GM18861 (cell line): ENCODE data around the gene ZCCHC10.
A peak's percentile ranks its signal among the peaks of the same experiment; 100 is the strongest.
"Not testable (repeated sequence)": the region's sequence is repeated elsewhere in the genome, so short reads cannot be mapped to it uniquely, and the experiment has no call there.

Source experiments
- ATAC-seq: cut with Tn5 transposase; IDR thresholded peaks from one replicate; pipeline ENCODE4 v1.9.1; 2021; ENCODE audit not compliant: unreplicated experiment

The ZCCHC10 gene

GRCh38 chr5:133041910-133042309 lies 15.6 kb upstream of the ZCCHC10 start:
- ATAC-seq, result no peak

GRCh38 chr5:133041157-133041784 lies 14.9 kb upstream of the ZCCHC10 start:
- no peak for ATAC-seq

DNA sequence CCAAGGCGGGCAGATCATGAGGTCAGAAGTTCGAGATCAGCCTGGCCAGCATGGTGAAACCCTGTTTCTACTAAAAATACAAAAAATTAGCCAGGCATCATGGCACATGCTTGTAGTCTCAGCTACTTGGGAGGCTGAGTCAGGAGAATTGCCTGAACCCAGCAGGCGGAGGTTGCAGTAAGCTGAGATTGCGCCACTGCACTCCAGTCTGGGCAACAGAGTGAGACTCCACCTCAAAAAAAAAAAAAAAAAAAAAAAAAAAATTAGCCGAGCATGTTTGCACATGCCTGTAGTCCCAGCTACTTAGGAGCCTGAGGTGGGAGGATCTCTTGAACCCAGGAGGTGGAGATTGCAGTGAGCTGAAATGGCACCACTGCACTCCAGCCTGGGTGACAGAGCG lies 10.3 kb upstream of the ZCCHC10 start:
- ATAC-seq, result not testable (repeated sequence)

DNA sequence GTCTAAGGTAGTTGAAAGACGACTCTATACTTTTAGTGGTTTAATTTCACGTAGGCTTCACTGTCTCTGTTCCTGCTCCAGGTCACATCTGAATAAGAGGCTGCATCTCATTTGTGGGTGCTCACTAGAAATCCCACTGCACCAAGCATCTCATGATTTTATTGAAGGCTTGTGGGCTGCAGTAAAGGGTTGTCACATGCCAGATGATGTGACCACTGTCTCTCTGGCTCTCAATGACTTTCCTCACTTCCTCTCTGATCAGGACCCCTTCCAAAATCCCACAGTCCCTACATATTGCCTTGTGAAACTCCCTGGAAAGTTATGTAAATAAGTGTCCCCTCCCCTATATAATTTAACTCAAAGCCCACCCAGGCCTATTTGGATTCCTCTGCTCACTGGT lies 8.9 kb upstream of the ZCCHC10 start:
- ATAC-seq, result no peak

DNA sequence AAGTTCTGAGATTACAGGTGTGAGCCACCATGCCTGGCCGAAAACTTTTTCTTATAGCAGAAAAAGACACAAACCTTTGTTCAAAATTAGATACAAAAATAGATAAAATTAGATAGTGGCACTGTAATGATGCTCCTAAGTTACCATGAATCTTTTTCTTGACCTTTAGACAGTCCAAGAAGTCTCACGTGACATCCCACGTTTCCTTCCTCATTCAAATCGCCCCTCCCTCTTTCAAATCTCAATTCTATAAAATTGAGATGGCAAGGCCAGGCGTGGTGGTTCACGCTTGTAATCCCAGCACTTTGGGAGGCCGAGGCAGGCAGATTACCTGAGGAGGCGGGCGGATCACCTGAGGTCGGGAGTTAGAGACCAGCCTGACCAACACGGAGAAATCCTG lies 7.7 kb upstream of the ZCCHC10 start:
- no peak for ATAC-seq

DNA sequence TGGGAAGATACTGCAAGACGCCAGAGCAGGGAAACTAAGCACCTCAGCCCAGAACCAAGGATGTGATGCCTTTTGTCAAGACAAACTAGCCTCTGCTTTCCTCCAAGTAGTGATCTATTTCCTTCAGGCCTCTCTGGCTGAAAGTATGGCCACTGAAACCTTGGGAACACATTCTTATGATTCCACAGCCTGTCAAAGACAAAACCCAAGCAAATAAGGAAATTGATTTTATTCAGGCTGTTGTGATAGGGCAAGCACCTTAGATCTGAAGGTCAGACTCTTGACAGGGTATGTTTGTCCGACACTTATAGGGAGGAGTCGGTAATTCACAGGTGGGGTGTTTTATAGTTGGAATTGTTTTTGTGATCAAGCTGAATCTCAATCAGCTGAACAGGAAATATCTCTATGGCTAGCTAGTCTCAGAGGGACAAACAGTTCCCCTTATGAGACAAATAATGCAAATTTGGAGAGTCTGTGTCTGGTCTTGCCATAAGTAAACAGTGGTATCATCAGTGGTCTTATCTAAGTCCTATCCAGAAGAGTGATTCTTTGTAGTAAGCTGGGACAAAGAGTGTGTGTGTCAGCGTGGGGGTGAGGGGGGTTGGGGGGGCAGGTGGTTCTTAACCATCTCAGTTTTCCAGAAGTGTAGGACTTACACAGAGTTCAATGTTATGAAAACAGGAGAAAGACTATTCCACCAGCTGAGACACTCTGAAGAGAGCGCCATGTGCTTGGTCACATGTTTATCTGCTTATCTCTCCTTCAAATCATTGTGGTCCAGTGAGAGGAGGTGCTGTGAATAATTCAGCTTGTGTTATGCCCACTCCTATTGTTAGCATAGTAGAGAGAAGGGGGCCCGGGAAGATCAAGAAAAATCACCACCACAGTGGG lies 6.7 kb upstream of the ZCCHC10 start:
- peak; percentile 75 for ATAC-seq

GRCh38 chr5:133030343-133031005 lies 4.1 kb upstream of the ZCCHC10 start:
- ATAC-seq, result no peak

DNA sequence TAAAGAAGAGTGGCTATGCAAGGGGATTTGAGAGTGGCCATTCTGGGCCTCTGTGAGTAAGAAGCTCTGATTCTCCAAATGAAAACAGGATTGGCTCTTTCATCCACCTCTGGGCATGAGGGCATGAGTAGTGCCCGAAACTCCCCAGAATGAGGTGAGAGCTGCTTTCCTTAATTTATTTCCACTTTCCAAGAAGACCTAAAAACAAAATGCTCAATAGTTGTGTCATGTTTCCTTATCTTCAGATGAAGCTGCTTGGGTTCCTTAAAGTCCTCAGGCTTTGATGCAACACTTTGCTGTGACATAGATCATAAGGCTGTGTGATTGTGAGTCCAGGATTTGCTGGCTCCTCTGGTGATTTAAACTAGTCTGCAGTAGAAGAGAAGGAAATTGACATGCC lies 3.1 kb upstream of the ZCCHC10 start:
- no peak for ATAC-seq

GRCh38 chr5:133026664-133027153 lies 360 bp upstream of the ZCCHC10 start:
- no peak for ATAC-seq

DNA sequence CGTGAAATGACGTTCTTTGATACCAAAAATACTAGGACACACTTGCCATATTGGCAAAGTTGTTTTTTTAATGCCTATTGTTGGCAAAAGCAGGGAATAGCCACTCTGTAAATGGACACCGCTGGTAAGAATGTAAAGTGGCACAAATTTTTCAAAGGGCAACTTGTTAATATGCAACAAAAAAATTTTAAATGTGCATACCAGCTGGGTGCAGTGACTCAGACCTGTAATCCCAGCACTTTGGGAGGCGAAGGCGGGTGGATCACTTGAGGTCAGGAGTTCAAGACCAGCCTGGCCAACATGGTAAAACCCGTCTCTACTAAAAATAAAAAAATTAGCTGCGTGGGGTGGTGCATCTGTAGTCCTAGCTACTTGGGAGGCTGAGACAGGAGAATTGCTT lies 6.9 kb downstream of the ZCCHC10 start:
- ATAC-seq, result not testable (repeated sequence)

GRCh38 chr5:133017964-133018363 lies 8.4 kb downstream of the ZCCHC10 start:
- ATAC-seq, result no peak

- ATAC-seq, result no peak
These were observed 10.9 kb downstream of the ZCCHC10 start for GRCh38 chr5:133015466-133015865.

GRCh38 chr5:133008455-133008854 lies 17.9 kb downstream of the ZCCHC10 start:
- not testable (repeated sequence) for ATAC-seq

GRCh38 chr5:133006653-133007052 lies 19.7 kb downstream of the ZCCHC10 start:
- no peak for ATAC-seq

- no peak for ATAC-seq
These were observed 27.1 kb downstream of the ZCCHC10 start for GRCh38 chr5:132999246-132999645.

DNA sequence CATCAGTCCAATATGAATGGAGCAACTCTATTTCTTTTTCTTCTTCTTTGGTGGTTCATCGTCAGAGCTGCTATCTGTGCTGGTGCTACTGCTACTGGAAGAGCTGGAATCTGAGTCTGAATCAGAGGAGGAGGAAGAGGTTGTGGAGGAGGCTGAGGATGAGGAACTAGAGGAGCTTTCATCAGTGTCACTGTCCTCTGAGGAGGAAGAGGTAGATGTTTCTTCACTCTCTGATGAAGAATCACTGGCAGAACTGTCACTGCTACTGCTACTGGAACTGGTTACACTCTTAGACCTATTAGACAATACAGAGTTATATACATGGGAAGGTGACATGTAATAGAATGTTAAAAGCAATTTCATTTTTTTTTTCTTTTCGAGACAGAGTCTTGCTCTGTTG lies 27.8 kb downstream of the ZCCHC10 start:
- no peak for ATAC-seq

DNA sequence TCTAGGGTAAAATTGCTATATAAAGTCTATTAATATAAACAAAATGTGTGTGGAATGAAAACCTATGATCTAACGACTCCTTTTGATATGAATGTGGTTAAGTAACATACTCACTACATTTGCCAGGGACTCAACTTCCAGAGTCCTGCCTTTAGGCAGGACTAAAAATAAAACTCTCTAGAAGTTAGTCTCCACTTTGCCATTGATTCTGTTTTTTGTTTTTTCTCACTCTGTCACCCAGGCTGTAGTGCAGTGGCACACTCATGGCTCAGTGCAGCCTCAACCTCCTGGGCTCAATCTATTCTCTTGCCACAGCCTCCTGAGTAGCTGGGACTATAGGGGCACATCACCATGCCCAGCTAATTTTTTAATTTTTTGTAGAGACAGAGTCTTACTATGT lies 30.0 kb downstream of the ZCCHC10 start:
- no peak for ATAC-seq

DNA sequence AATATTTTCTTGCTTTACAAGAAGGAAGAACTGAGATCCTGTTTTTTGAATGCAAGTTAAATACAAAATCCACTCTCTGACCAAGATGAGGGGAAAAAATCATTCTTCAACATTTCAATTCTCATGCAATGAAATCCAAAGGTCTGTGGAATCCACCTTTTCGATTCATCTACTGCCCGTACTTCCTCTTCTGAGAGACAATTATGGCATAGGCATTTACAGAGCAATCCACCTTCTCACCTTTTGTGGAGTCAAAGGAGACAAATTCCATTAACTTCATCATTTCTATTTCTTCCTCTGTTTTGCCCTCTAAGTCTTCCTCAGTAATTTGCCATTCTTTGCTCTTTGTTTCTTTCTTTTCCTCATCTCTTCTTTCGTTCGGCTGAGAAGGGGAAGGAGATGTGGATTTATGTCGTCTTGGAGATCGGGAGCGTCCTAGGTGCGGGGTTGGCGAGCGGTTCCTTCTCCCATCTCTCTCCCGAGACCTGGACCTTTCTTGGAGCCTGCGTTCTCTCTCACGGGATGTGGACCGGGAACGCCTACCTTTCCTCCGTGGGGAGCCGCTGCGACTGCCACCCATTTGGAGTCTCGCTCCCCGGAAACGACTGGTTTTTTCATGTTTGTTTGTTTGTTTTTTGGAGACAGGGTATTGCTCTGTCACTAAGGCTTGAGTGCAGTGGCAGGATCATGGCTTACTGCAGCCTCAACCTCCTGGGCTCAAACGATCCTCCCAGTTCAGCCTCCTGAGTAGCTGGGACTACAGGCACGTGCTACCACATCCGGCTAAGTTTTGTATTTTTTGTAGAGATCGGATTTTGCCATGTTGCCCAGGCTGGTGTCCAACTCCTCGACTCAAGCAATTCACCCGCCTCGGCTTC lies 38.6 kb downstream of the ZCCHC10 start:
- ATAC-seq, result no peak

- ATAC-seq, result not testable (repeated sequence)
These were observed 43.4 kb downstream of the ZCCHC10 start for GRCh38 chr5:132982971-132983370.

GRCh38 chr5:132981288-132981687 lies 45.1 kb downstream of the ZCCHC10 start:
- no peak for ATAC-seq

DNA sequence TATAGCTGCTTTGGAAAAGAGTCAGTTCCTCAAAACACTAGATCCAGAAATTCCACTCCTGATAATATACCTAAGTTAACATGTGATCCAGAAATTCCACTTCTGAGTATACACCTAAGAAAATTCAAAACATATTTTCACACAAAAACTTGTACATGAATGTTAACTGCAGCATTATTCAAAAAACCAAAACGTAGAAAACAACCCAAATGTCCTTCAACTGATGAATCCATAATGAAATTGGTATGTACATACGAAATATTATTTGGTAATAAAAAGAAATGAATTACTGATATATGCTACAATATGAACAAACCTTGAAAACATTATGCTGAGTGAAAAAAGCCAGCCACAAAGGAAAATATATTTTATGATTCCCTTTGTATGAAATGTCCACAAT lies 46.4 kb downstream of the ZCCHC10 start:
- no peak for ATAC-seq
